OCI-LY3 (cell line): ENCODE results near the gene ZNRF1.

Experiments
- CTCF ChIP-seq: fragments of 200-600, 300-600 bp; sonication (generic); IDR thresholded peaks from 2 replicates; pipeline ENCODE4 v1.5.1; 2014; ENCODE audit warnings: antibody characterized with exemption, low read length, low read depth
- EZH2phosphoT487 ChIP-seq: fragments of 200-600 bp; shearing (Covaris generic); IDR thresholded peaks from 2 replicates; pipeline ENCODE4 v1.6.1; 2018; ENCODE audit warnings: antibody characterized with exemption, mixed run types, low read depth

- TF ChIP-seq CTCF (no peak), EZH2phosphoT487 (no peak)
These were observed 99.4 kb downstream of the ZNRF1 start for GRCh38 chr16:75097941-75098901.
